ENCODE results near the gene MOK.
A peak's percentile ranks its signal among the peaks of the same experiment; 100 is the strongest.
"Not testable (repeated sequence)": the region's sequence is repeated elsewhere in the genome, so short reads cannot be mapped to it uniquely, and the experiment has no call there.

The MOK gene

DNA sequence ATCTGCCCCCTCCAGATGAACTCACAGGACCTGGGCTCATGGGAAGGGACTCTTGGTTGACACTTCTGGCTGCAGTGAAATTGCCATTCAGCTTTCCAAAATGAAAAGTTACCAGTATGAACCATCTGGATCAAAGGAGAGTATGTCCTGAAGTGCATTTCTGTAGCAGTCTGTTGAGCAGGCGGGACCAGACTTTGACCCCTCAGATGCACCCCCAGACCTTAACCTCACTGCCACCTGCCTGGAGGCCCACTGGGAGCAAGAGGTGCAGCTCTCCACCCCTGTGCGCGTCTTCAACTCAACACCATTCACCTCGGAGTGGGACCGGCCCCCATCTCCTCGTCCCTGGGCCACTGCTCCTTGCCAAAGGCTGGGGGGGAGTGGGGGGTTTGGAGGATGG is 55.0 kb downstream of the MOK start:
- ChIA-PET CTCF (interaction anchor here (1.0 to 1.4 kb wide), 3 partner anchors 14 to 71 kb away, joined by 3 to 6 read pairs (median 4); no protein-coding TSS in a partner anchor), POLR2A (no interaction called here)
- no peak for DNase-seq (ENCODE audit: low read depth, low spot score)
- H3K4me3 ChIP-seq (ENCODE audit: low read depth, low read length) = no peak overlapping the region
- TF ChIP-seq, protein P1, sequence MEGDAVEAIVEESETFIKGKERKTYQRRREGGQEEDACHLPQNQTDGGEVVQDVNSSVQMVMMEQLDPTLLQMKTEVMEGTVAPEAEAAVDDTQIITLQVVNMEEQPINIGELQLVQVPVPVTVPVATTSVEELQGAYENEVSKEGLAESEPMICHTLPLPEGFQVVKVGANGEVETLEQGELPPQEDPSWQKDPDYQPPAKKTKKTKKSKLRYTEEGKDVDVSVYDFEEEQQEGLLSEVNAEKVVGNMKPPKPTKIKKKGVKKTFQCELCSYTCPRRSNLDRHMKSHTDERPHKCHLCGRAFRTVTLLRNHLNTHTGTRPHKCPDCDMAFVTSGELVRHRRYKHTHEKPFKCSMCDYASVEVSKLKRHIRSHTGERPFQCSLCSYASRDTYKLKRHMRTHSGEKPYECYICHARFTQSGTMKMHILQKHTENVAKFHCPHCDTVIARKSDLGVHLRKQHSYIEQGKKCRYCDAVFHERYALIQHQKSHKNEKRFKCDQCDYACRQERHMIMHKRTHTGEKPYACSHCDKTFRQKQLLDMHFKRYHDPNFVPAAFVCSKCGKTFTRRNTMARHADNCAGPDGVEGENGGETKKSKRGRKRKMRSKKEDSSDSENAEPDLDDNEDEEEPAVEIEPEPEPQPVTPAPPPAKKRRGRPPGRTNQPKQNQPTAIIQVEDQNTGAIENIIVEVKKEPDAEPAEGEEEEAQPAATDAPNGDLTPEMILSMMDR (IDR thresholded peaks at IDR 0.05; ENCODE audit: insufficient read depth, low read length, missing control alignments) = no peak

DNA sequence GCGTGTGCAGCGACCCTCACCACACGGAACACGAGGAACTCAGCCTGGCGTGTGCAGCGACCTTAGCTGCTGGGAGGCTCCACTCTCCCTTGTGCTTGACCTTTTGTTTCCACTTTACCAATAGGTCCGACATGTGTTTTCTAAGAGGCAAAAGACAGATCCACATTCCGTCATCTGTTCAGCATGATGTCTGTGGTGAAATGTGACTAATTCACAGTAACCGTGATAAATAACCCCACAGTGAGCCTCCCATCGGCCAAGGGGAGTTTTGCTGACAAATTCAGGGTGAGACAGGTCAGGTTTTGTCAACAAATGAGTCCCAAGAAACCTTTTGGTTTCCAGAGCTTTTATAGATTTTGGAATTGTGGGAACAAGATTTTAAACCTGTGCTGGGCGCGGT is 55.9 kb downstream of the MOK start:
- DNase-seq (ENCODE audit: low read depth, low spot score) = peak; percentile 19
- POLR2A ChIA-PET = no interaction called here

DNA sequence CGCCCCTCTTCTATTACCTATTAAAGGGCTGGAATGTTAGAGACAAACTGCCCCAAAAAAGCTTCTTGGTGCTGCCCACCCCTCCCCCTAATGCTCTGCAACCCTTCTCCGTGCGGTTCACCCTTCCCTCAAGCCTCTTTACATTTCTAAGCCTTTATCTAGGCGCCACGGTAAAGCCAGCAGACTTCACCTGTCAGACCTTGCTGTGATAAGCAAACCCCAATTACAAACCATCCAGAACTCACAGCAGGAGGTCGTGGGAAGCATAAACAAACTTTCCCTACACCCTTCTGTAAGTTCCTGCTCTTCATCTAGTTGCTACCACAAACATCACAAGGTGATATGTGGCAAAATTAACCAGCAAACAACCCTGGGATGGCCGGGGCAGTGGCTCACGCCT is 56.8 kb downstream of the MOK start:
- no peak for DNase-seq (ENCODE audit: low read depth, low spot score)
- no peak overlapping the region for H3K4me3 ChIP-seq (ENCODE audit: low read depth, low read length)
- ChIA-PET POLR2A (no interaction called here), CTCF (interaction anchor here (2.5 kb wide), 1 partner anchor 12 kb away, joined by 6 read pairs; no protein-coding TSS in a partner anchor)
- TF ChIP-seq, protein P1 (IDR thresholded peaks at IDR 0.05; ENCODE audit: insufficient read depth, low read length, missing control alignments) = no peak

More for the DNA sequence above, 55.9 kb downstream of the MOK start:
- CTCF ChIA-PET = interaction anchor here (0.6 to 2.5 kb wide), 5 partner anchors 13 to 345 kb away, joined by 4 to 6 read pairs (median 4); no protein-coding TSS in a partner anchor
- no peak overlapping the region for H3K4me3 ChIP-seq (ENCODE audit: low read depth, low read length)
- TF ChIP-seq, protein P1 (IDR thresholded peaks at IDR 0.05; ENCODE audit: insufficient read depth, low read length, missing control alignments) = no peak

DNA sequence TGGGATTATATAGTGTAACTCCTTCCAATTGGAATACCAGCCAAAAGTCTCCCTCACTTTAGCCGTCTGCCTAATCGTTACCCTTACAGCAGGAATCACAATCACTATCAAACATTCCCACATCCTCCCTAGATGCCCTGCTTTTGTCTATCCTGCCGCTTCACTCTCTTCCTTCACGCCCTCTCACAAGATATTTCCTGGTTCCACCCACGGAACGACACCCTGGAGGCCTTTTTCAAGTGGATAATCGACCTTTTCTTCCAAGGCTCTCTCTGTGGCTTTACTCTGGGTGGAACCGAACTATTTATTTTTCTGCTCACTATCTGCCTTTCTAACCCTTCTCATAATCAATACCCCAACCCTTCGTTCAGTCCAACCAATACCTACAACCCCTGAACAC is 58.9 kb downstream of the MOK start:
- no peak for DNase-seq (ENCODE audit: low read depth, low spot score)
- H3K4me3 ChIP-seq (ENCODE audit: low read depth, low read length) = no peak overlapping the region
- ChIA-PET CTCF (interaction anchor here (0.9 kb wide), 1 partner anchor 10 kb away, joined by 4 read pairs; no protein-coding TSS in a partner anchor), POLR2A (no interaction called here)
- TF ChIP-seq, protein P1 (IDR thresholded peaks at IDR 0.05; ENCODE audit: insufficient read depth, low read length, missing control alignments) = no peak

DNA sequence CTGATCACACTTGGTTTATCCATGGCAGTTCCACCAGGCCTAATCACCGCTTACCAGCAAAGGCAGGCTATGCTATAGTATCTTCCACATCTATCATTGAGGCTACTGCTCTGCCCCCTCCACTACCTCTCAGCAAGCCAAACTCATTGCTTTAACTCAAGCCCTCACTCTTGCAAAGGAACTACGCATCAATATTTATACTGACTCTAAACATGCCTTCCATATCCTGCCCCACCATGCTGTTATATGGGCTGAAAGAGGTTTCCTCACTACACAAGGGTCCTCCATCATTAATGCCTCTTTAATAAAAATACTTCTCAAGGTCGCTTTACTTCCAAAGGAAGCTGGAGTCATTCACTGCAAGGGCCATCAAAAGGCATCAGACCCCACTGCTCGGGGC is 61.2 kb downstream of the MOK start:
- H3K4me3 ChIP-seq (ENCODE audit: low read depth, low read length); POLR2A ChIA-PET; CTCF ChIA-PET; DNase-seq (ENCODE audit: low read depth, low spot score): not testable (repeated sequence)

DNA sequence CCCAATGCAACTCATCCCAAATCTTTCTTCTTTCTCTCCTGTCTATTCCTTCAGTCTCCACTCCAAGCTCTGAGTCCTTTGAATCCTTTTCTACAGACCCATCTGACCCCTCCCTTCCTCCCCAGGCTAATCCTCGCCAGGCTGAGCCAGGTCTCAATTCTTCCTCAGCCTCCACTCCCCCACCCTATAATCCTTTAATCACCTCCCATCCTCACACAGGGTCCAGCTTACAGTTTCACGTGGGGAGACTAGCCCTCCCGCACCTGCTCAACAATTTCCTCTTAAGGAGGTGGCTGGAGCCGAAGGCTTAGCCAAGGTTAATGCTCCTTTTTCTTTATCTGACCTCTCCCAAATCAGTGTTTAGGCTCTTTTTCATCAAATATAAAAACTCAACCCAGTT is 63.8 kb downstream of the MOK start:
- TF ChIP-seq, protein P1 (IDR thresholded peaks at IDR 0.05; ENCODE audit: insufficient read depth, low read length, missing control alignments) = no peak

DNA sequence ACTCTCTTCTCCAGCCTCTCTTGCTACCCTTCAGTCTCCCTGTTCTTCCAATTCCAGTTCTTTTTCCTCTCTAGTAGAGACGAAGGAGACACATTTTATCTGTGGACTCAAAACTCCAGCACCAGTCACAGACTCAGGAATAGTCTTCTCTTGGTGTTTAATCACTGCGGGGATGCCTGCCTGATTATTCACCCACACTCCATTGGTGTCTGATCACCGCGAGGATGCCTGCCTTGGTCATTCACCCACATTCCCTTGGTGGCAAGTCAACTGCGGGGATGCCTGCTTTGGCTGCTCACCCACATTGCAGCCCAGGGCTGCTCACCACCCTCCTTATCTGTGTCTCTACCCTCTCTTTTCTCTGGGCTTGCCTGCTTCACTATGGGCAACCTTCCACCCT is 64.5 kb downstream of the MOK start:
- H3K4me3 ChIP-seq (ENCODE audit: low read depth, low read length); DNase-seq (ENCODE audit: low read depth, low spot score); POLR2A ChIA-PET: not testable (repeated sequence)
- CTCF ChIA-PET = interaction anchor here (1.1 to 5.2 kb wide), 2 partner anchors 19 to 76 kb away, joined by 3 to 113 read pairs; partner anchors contain the start of gene ZNF839

More for the DNA sequence above, 63.8 kb downstream of the MOK start:
- CTCF ChIA-PET = interaction anchor here (1.1 kb wide), 1 partner anchor 18 kb away, joined by 3 read pairs; no protein-coding TSS in a partner anchor
- POLR2A ChIA-PET = no interaction called here
- DNase-seq (ENCODE audit: low read depth, low spot score) = no peak
- H3K4me3 ChIP-seq (ENCODE audit: low read depth, low read length) = no peak overlapping the region

Data from AG04449 (cell line).